PC-9 (cell line): ENCODE data around the gene CERS3.

ENCODE experiments used
- CTCF ChIP-seq: fragments of 200-600 bp; sonication (generic); conservative IDR thresholded peaks from 2 replicates; pipeline ENCODE4 v1.6.1; 2017; ENCODE audit warnings: mixed run types, antibody characterized with exemption, mild to moderate bottlenecking, moderate library complexity
- EZH2 ChIP-seq: fragments of 200-600 bp; sonication (generic); IDR thresholded peaks from 2 replicates; pipeline ENCODE4 v1.8.0; 2017; ENCODE audit warnings: antibody characterized with exemption, low read depth

- TF ChIP-seq CTCF (no peak), EZH2 (no peak)
These were observed 89.2 kb downstream of the CERS3 start for GRCh38 chr15:100439514-100439913.
